IMR-90 (cell line): ENCODE data around the gene OR2AG2. TPM values are rescaled to one million over a fixed set of nuclear protein-coding genes. Genes with fewer than 3 reads are reported as not detected.
A peak's percentile ranks its signal among the peaks of the same experiment; 100 is the strongest.

Experiments
- ATAC-seq: fragments of 200-7000 bp; cut with Tn5 transposase; 2 replicates; pipeline ENCODE4 v1.9.1; 2020; ENCODE audit warnings: low read depth, mild to moderate bottlenecking, moderate library complexity
- BruUV-seq: library from RNA; stranded (reverse); fragments of 400-500 nt; replicated peaks from 2 replicates; lab custom pipeline; 2021; lab: Mats Ljungman, UMichigan
- CTCF ChIA-PET: fragments of 300-600 bp; formaldehyde crosslinking; extraction: SDS; loops from one replicate; lab custom pipeline; 2021; ENCODE audit warnings: antibody characterized with exemption; lab: Yijun Ruan, JAX
- POLR2A ChIA-PET: fragments of 300-600 bp; sonication (Branson Sonifier 250); formaldehyde crosslinking; loops from one replicate; lab custom pipeline; 2022; ENCODE audit warnings: antibody characterized with exemption; ENCODE audit not compliant: unreplicated experiment; lab: Charles Lee
- DNase-seq: peaks from one replicate; pipeline ENCODE4 v3.0.0; 2013
- H2AFZ ChIP-seq: replicated peaks from 2 replicates; pipeline ENCODE3; 2013; ENCODE audit warnings: low read length, mild to moderate bottlenecking; ENCODE audit not compliant: poor library complexity
- H2AK5ac ChIP-seq: 2 replicates; pipeline ENCODE4 v1.6.1; 2013; ENCODE audit warnings: low read depth, low read length, inconsistent platforms
- H2AK9ac ChIP-seq: replicated peaks from 2 replicates; pipeline ENCODE3; 2013; ENCODE audit warnings: mild to moderate bottlenecking, low read depth, low read length, moderate library complexity; ENCODE audit not compliant: poor library complexity
- H2BK120ac ChIP-seq: 2 replicates; pipeline ENCODE4 v1.6.1; 2013; ENCODE audit warnings: low read depth, low read length, inconsistent platforms
- H2BK15ac ChIP-seq: 3 replicates; pipeline ENCODE4 v1.6.1; 2013; ENCODE audit warnings: low read depth, low read length, inconsistent platforms
- H2BK20ac ChIP-seq: 2 replicates; pipeline ENCODE4 v1.6.1; 2013; ENCODE audit warnings: low read depth, mild to moderate bottlenecking, inconsistent platforms, low read length, moderate library complexity
- H2BK5ac ChIP-seq: 2 replicates; pipeline ENCODE4 v1.6.1; 2013; ENCODE audit warnings: mild to moderate bottlenecking, low read depth, low read length, inconsistent platforms; ENCODE audit not compliant: poor library complexity, severe bottlenecking
- H3K14ac ChIP-seq: replicated peaks from 2 replicates; pipeline ENCODE4 v1.6.1; 2013; ENCODE audit warnings: low read depth, low read length, inconsistent platforms
- H3K18ac ChIP-seq: 2 replicates; pipeline ENCODE4 v1.6.1; 2013; ENCODE audit warnings: low read depth, low read length, control low read depth
- H3K23ac ChIP-seq: 2 replicates; pipeline ENCODE4 v1.6.1; 2013; ENCODE audit warnings: low read depth, low read length, inconsistent platforms
- H3K27ac ChIP-seq: 2 replicates; pipeline ENCODE4 v1.5.1; 2013; ENCODE audit warnings: mild to moderate bottlenecking, control low read depth, low read length; ENCODE audit not compliant: insufficient read depth
- H3K27me3 ChIP-seq: 2 replicates; pipeline ENCODE4 v1.6.1; 2013; ENCODE audit warnings: low read length; ENCODE audit not compliant: control insufficient read depth, insufficient read depth
- H3K36me3 ChIP-seq: 2 replicates; pipeline ENCODE4 v1.6.1; 2013; ENCODE audit warnings: low read length, mixed read lengths; ENCODE audit not compliant: control insufficient read depth, insufficient read depth
- H3K4ac ChIP-seq: 2 replicates; pipeline ENCODE4 v1.6.1; 2013; ENCODE audit warnings: low read depth, low read length, inconsistent platforms
- H3K4me1 ChIP-seq: 2 replicates; pipeline ENCODE4 v1.6.1; 2013; ENCODE audit warnings: low read length, mixed read lengths; ENCODE audit not compliant: control insufficient read depth, insufficient read depth
- H3K4me2 ChIP-seq: 2 replicates; pipeline ENCODE4 v1.6.1; 2013; ENCODE audit warnings: low read depth, mild to moderate bottlenecking, control low read depth, low read length, moderate library complexity
- H3K4me3 ChIP-seq: 2 replicates; pipeline ENCODE4 v1.5.1; 2013; ENCODE audit warnings: low read depth, mild to moderate bottlenecking, control low read depth, low read length, moderate library complexity; ENCODE audit not compliant: insufficient read depth
- H3K56ac ChIP-seq: 2 replicates; pipeline ENCODE4 v1.6.1; 2013; ENCODE audit warnings: low read length, inconsistent platforms; ENCODE audit not compliant: insufficient read depth; ENCODE audit errors: extremely low read depth
- H3K79me1 ChIP-seq, 2 experiments: 2 replicates each; pipeline ENCODE4 v1.6.1; 2013; ENCODE audit warnings: low read length in 2 of 2, inconsistent platforms in 1 of 2, low read depth in 1 of 2
- H3K9ac ChIP-seq: 2 replicates; pipeline ENCODE4 v1.6.1; 2013; ENCODE audit warnings: low read depth, low read length, control low read depth
- H3K9me1 ChIP-seq: 2 replicates; pipeline ENCODE4 v1.6.1; 2013; ENCODE audit warnings: low read length, inconsistent platforms; ENCODE audit not compliant: insufficient read depth
- H3K9me3 ChIP-seq: 2 replicates; pipeline ENCODE4 v1.6.1; 2013; ENCODE audit warnings: low read length; ENCODE audit not compliant: control insufficient read depth, insufficient read depth
- H4K20me1 ChIP-seq: 2 replicates; pipeline ENCODE4 v1.6.1; 2013; ENCODE audit warnings: low read length, inconsistent platforms; ENCODE audit not compliant: insufficient read depth
- H4K5ac ChIP-seq: 2 replicates; pipeline ENCODE4 v1.6.1; 2013; ENCODE audit warnings: mild to moderate bottlenecking, low read depth, low read length, control low read depth
- H4K8ac ChIP-seq, 2 experiments: 2 replicates each; pipeline ENCODE4 v1.6.1; 2013; ENCODE audit warnings: low read depth in 2 of 2, low read length in 2 of 2, control low read depth in 1 of 2, inconsistent platforms in 1 of 2
- H4K91ac ChIP-seq: 2 replicates; pipeline ENCODE4 v1.6.1; 2013; ENCODE audit warnings: low read depth, low read length, inconsistent platforms; ENCODE audit not compliant: insufficient read depth
- ELK1 ChIP-seq: fragments of 150-350 bp; IDR thresholded peaks from 2 replicates; pipeline ENCODE4 v1.6.1; 2016; ENCODE audit warnings: low read depth, mild to moderate bottlenecking, low read length, moderate library complexity, borderline replicate concordance
- FOS ChIP-seq: fragments of 150-350 bp; IDR thresholded peaks from 2 replicates; pipeline ENCODE4 v1.6.1; 2016; ENCODE audit warnings: low read depth, low read length
- MXI1 ChIP-seq: IDR thresholded peaks from 2 replicates; pipeline ENCODE4 v1.6.1; 2012; ENCODE audit warnings: low read depth, mild to moderate bottlenecking, low read length, moderate library complexity, borderline replicate concordance
- NFE2L2 ChIP-seq: fragments of 150-350 bp; IDR thresholded peaks from 2 replicates; pipeline ENCODE4 v1.6.1; 2016; ENCODE audit warnings: low read depth, mild to moderate bottlenecking, low read length
- POLR2A ChIP-seq: IDR thresholded peaks from 2 replicates; pipeline ENCODE4 v1.6.1; 2012; ENCODE audit warnings: mild to moderate bottlenecking, low read depth, low read length
- RAD21 ChIP-seq: IDR thresholded peaks from 2 replicates; pipeline ENCODE4 v1.6.1; 2012; ENCODE audit warnings: low read length, improper control_type of control experiment
- SMC3 ChIP-seq: fragments of 150-350 bp; IDR thresholded peaks from 2 replicates; pipeline ENCODE4 v1.6.1; 2016; ENCODE audit warnings: low read depth, mild to moderate bottlenecking, antibody characterized with exemption, low read length, moderate library complexity
- WGBS, 2 experiments: methylation state at CpG; one replicate each; pipeline versions ENCODE4 v1.1.5 to v1.1.7; 2013; ENCODE audit warnings: missing lambda C conversion rate in 2 of 2; ENCODE audit not compliant: insufficient read length in 1 of 2; ENCODE audit errors: extremely low coverage in 2 of 2; 5-methylcytosine and 5-hydroxymethylcytosine counted together
- dilution Hi-C: fragments of 300-500 bp; cut with HindIII; formaldehyde crosslinking; loops from one replicate; pipeline ENCODE4 v1.14.3; 2018; ENCODE audit warnings: low sequenced_read_pairs; ENCODE audit not compliant: unreplicated experiment
- in situ Hi-C: fragments of 300-500 bp; cut with MboI; formaldehyde crosslinking; loops from 3 replicates; pipeline ENCODE4 v1.14.3; 2019; ENCODE audit warnings: low sequenced_read_pairs, inconsistent platforms, mixed read lengths
- intact Hi-C: fragments of 100-400 bp; cut with micrococcal nuclease; formaldehyde crosslinking; loops from 2 replicates; pipeline ENCODE4 v1.10.0; 2022
- polyA plus RNA-seq, 3 experiments: library from polyadenylated mRNA; depleted of rRNA; stranded (reverse); fragments of >200 nt; gene quantifications; 2 replicates each; pipeline ENCODE4 v1.2.3, GENCODE V29; 2012; ENCODE audit warnings: low replicate concordance in 1 of 3
- total RNA-seq: library from RNA; depleted of rRNA; stranded (reverse); fragments of >200 nt; gene quantifications from 2 replicates; pipeline ENCODE4 v1.2.3, GENCODE V29; 2012
- TF ChIP-seq, protein P1 (sequence below): conservative IDR thresholded peaks from 2 replicates; pipeline ENCODE4 v1.5.1; 2012; ENCODE audit warnings: mild to moderate bottlenecking, low read depth, low read length, improper control_type of control experiment

OR2AG2 gene
- total and polyA plus RNA-seq, 2 of the 4 experiments (the other 2 are of a cell fraction): 0.22 to 0.54 TPM

DNA sequence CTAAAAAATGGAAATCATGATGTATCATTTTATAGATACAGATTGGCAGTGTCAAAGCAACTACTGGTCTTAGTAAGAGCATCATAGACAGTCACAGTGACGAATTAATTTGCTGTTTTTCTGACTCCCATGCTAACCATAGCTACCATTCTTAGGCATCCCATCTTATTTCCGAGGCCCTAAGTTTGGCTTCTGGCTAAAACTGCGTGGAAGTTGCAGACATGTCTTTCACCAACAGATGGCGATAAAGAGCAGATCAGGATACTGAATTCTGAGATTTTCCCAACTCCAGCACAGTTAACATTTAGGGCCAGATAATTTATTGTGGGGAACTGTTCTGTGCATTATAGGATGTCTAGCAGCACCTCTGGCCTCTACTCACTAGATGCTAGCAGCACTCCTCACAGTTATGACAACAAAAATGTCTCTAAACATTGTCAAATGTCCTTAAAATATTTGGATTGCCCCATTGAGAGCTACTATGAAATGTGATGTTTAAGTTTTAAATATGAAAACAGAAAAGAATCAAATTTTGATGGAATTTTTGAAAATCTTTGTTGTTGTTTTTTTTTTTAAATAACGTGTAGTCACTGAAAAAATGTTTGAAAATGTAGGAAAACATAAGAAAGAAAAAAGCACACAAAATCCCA is 16.3 kb downstream of the OR2AG2 start:
- H4K8ac ChIP-seq: no peak overlapping the region
- CTCF ChIA-PET: interaction anchor here (0.6 to 1.5 kb wide), 15 partner anchors 9 to 1004 kb away, joined by 3 to 17 read pairs (median 3); no protein-coding TSS in a partner anchor
- in situ Hi-C loops (no loop called here), intact Hi-C loops (loop anchor here (5.0 kb wide), 4 partner anchors 138 to 687 kb away; partner anchors contain the start of genes ILK, RRP8 and TPP1), dilution Hi-C loops (no loop called here)
- H2BK5ac ChIP-seq: no peak overlapping the region
- H3K36me3 ChIP-seq: no peaks in the 10 kb centered on the region
- H2AK5ac ChIP-seq: no peak overlapping the region
- H4K20me1 ChIP-seq: no peaks in the 10 kb centered on the region
- H2BK20ac ChIP-seq: no peak overlapping the region
- no peaks in the 10 kb centered on the region for H3K9me1 ChIP-seq
- no peak overlapping the region for H3K4me2 ChIP-seq
- TF ChIP-seq FOS (no peak), POLR2A (no peak), RAD21 (peak; percentile 33; the same call in 1 of the 2 replicates), SMC3 (peak; percentile 30; the same call in 1 of the 2 replicates), NFE2L2 (no peak), ELK1 (no peak), MXI1 (no peak)
- TF ChIP-seq, protein P1, sequence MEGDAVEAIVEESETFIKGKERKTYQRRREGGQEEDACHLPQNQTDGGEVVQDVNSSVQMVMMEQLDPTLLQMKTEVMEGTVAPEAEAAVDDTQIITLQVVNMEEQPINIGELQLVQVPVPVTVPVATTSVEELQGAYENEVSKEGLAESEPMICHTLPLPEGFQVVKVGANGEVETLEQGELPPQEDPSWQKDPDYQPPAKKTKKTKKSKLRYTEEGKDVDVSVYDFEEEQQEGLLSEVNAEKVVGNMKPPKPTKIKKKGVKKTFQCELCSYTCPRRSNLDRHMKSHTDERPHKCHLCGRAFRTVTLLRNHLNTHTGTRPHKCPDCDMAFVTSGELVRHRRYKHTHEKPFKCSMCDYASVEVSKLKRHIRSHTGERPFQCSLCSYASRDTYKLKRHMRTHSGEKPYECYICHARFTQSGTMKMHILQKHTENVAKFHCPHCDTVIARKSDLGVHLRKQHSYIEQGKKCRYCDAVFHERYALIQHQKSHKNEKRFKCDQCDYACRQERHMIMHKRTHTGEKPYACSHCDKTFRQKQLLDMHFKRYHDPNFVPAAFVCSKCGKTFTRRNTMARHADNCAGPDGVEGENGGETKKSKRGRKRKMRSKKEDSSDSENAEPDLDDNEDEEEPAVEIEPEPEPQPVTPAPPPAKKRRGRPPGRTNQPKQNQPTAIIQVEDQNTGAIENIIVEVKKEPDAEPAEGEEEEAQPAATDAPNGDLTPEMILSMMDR: peak; percentile 69
- peak; percentile 91 for ATAC-seq
- no peak overlapping the region for H2BK120ac ChIP-seq
- BruUV-seq: no TSS peak
- no peak overlapping the region for H3K9ac ChIP-seq
- no peak overlapping the region for H3K27ac ChIP-seq
- H4K91ac ChIP-seq: no peak overlapping the region
- H3K4me1 ChIP-seq: no peaks in the 10 kb centered on the region
- no CpG with 5 or more reads among the region's 5 CpGs for WGBS, 2 experiments
- peaks cover 2% of the 10 kb centered on the region; the same call in 1 of the 2 replicates for H3K27me3 ChIP-seq
- no peak overlapping the region for H2AK9ac ChIP-seq
- no peak overlapping the region for H3K23ac ChIP-seq
- no peak overlapping the region for H3K56ac ChIP-seq
- H2BK15ac ChIP-seq: no peak overlapping the region
- H2AFZ ChIP-seq: no peak overlapping the region
- POLR2A ChIA-PET: interaction anchor here (0.6 kb wide), 1 partner anchor 328 kb away, joined by 3 read pairs; no protein-coding TSS in a partner anchor
- no peak overlapping the region for H3K4ac ChIP-seq
- no peaks in the 10 kb centered on the region for H3K79me1 ChIP-seq
- no peak overlapping the region for H4K5ac ChIP-seq
- H3K9me3 ChIP-seq: no peaks in the 10 kb centered on the region
- no peak overlapping the region for H3K4me3 ChIP-seq
- peak; percentile 34 for DNase-seq
- no peak overlapping the region for H3K14ac ChIP-seq
- no peak overlapping the region for H3K18ac ChIP-seq
